Activated CD4-positive, alpha-beta T cell treated with anti-CD3 and anti-CD28 coated beads, Interleukin-2, amount 50 U/mL, for 4 hours (primary cell): Measurements from ENCODE around the gene ADAMTS2.
"Not testable (repeated sequence)": the region's sequence is repeated elsewhere in the genome, so short reads cannot be mapped to it uniquely, and the experiment has no call there.

Experiments
- DNase-seq, 2 experiments: peaks; one replicate each; pipeline ENCODE4 v3.0.0-alpha.2; 2020

Gene ADAMTS2

DNA sequence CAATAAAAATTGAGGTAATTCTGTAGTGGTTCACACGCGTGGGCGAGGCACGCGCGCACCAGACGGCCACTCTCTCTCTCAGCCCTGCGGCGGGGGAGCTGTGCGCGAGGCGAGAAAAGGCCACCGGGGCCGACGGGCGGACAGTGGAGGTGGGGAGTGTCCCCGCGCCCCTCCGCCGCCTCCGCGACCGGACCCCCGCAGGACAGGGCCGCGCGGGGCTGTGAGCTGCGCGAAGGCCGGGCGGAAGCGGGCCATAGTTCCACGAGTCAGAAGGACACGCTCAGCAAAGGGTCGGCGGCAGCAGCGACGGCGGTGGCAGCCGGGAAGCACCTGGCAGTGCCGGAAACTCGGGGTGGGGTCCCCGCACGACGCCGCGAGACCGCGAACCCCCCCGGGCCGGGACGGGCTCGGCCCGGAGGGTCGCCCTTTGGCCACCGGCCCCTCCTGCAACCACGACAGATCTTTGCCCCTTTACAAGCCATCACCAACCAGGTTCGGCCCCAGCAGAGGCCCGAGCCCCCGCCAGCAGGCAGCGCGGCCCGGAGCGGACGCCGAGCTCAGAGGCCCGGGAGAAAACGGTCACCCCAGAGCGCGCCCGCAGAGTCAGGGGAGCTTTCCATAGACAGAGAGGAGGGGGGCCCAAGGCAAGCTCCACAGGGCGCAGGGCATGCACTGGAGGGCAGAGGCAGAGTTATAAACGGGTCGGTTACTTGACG, 224.2 kb downstream of the ADAMTS2 start:
- DNase-seq = no peak

DNA sequence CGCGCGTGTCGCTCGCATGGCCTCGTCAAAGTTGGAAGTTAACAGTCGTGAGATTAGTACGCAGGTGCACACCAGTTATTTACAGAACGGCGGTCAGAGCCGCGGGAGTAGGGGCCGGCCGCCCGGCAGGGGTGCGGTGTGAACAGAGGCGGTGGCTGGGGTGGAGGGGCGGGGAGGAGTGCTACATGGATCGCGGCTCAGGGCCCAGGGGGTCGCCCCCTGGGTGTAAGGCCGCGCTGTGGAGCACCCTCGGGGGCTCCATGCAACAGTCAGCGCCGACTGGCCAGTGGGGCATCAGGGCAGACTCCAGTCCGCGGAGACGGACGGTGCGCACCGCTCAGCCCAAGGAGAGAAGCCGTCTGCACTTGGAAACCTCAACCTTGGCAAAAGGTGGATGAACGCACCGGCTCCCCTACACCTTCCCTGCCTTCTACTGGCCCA, 224.8 kb downstream of the ADAMTS2 start:
- DNase-seq = no peak

DNA sequence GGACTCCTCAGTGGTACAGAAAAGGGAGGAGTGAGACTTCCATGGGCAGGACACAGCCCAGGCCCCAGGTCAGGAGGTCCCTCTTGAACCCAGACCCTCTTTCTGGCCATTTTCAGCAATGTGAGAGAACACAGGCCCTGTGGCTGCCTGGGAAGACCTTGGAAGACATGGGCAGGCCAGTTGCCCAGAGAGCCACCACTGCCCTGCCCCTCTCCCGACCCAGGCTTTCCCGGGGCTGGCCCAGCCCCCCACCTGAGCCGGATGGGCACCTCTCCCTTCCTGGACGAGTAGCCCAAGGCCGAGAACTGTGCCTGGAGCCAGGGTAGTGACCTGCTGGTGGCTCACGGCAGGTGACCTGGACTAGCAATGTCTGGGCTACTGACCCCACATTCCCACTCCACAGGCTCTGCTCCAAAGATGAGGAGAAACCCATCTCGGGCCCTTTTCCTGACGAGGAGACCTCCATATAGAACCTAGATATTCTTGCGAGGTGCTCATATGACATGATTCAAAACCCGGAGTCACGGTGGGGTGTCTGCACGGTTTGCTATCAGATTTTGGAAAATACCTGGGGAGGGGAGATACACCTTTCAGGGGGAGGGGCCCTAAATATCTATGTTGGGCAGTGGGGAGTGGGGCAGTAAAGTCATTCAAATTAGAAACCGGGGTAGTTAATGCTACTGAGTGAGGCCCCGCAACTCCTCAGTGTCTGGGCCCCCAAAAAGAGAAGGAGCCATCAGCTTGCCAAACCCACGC, 225.7 kb downstream of the ADAMTS2 start:
- DNase-seq = no peak

DNA sequence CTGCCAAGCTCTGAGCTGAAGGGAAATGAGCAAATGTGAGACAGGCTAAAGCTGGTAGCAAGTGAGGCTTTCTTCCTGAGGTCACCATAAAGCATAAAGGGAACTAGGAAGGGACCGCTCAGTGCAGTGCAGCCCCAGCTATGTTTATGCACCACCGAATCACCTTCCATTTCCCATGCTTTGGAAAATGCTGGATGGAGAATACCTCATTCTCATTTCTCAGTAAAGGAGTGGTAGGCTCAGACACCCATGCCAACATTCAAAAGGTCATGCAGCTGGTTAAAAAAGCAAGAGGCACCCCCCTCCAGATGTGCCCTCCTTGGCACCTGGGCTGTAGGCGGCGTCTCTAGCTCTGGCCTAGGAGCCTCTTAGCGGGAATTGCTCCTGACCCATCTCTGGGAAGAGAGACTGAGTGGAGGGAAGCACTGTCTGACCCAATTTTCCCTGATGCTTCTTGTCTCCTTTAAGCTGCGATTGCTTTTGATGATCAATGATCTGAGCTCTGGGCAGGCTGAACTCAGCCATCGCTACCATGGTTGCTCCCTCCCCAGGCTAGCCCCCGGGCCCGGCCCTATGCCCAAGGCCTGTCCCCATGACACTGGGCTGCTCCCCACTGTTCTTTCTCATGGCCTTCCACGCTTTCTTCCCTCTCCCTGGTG, 226.4 kb downstream of the ADAMTS2 start:
- DNase-seq = no peak

DNA sequence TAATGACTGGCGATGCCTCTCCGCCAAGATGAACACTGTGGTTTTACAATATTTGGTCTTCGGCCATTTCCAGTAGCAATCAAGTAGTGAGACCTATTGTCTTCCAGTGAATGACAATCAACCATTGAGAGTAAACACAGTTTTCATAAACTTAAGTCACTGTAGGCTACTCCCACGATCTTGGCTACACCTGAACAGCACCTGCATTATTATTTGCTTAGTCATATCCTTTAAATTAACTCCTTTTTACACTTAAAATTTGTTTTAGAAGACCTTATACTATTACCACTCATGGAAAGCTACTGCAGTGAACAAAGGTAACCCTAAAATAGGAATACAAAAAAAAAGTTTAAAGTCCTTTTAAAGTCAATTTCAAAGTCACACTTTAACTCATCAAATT, 226.9 kb downstream of the ADAMTS2 start:
- no peak for DNase-seq

DNA sequence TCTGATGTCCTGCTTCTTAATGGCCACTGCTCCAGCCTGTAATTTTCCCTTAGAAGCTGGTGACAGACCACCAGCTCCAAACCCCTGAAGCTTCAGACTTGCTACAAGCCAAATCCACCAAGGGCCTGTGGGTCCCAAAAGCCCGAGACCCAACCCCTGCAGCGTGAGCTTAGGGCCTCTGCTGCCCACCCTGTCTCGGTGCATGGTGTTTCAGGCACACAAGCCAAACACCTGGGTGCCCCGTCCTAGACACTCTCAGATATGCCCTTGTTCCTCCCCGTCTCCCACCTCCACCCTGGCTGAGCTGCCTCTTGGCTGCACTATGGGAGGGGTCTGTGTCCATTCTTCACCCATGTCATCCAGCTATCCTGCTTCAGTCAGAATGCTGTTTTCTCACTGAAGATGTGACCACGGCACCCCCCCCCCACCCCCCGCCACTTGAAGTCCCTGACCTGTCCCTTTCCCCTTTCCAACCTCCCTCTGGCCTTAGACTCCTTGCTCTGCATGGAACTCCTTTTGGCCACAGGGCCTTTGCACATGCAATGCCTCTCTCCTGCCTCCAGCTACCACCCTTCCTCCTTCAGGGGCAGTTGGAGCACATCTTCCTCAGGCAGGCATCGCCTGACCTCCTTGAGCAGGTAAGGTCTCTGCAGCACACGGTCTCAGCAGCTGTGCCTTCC, 229.3 kb downstream of the ADAMTS2 start:
- no peak for DNase-seq

DNA sequence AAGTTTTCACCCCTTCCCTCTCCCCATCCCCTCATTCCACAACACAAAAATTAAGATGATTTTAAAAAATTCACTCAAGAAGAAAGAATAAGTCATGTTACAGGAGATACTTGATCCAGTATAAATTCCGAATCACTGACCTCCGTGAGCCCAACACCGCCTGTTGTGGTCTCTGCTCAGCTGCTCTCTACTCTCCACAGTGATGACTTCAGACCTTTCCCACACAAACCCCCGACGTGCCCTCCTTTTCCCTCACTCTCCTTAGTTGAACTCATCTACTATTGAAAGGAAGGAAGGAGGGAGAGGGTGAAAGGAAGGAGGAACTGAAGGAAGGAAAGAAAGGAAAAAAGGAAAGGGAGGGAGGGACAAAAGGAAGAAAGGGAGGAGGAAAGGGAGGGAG, 230.0 kb downstream of the ADAMTS2 start:
- no peak for DNase-seq

DNA sequence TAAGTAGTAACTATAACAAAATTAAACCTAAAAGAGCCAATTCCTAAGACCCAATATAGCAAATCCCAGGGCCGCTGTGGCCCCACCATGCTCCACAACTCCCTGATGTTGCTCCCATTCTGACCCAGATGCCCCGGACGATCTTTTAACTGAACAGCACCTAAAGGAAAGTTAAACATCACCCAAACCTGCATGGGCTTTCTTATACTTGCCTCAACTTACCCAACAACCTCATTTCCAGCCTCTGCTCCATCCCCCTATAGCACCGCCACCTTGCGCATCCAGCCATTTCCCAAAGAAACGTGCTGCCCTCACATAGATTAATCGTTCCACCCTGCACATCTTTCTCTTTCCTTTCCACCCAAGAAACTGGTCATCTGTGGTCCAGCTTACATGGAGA, 230.5 kb downstream of the ADAMTS2 start:
- DNase-seq = no peak

DNA sequence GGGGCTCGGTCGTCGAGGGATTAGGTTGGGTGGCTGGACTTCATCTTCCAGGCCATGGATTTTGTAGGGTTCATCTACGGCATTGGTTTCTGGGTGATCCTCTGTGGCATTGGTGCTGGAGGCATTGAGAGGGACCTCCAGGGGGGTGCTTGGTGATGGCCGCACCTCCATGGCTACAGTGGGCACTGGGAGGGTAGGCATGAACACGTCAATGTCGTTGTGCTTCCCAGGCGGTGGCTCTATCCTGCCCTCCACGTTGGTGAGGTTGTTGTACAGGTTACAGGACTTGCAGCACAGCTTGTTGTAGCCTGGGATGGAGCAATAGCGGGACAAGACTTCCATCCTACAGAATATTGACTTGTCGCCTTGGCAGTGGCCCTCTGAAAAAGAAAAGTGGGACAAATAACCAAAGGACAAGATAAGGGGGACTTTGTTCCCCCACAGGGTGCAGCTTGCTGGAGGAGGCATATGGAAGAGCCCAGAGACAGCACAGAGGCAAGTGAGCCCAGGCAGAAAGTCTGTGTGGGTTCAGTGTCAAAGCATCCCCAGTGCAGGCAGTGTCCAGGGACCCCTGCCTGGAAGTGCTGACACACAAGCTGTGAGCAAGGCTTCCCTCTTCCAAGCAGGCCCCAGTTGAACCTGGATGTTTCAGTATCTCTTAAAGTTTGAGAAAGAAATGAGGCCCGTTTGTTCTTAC, 231.2 kb downstream of the ADAMTS2 start:
- no peak for DNase-seq

DNA sequence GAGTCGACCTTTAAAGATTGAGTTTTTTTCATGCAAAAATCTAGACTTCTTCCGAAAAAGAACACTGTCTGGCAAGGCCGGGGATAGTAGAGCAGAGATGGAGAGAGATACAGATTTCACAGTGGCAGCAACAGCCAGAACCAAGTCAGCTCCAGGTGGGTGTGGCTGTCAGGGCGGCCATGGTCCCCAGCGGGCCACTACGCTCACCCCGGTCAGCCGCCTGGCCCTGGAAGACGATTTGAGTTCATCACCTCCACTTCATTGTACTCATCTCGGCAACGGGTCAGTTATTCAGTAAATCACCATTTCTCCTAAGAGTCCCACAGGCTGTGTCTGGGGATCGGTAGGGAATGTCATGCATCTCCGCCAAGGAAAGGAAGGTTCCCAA, 232.1 kb downstream of the ADAMTS2 start:
- DNase-seq = no peak

DNA sequence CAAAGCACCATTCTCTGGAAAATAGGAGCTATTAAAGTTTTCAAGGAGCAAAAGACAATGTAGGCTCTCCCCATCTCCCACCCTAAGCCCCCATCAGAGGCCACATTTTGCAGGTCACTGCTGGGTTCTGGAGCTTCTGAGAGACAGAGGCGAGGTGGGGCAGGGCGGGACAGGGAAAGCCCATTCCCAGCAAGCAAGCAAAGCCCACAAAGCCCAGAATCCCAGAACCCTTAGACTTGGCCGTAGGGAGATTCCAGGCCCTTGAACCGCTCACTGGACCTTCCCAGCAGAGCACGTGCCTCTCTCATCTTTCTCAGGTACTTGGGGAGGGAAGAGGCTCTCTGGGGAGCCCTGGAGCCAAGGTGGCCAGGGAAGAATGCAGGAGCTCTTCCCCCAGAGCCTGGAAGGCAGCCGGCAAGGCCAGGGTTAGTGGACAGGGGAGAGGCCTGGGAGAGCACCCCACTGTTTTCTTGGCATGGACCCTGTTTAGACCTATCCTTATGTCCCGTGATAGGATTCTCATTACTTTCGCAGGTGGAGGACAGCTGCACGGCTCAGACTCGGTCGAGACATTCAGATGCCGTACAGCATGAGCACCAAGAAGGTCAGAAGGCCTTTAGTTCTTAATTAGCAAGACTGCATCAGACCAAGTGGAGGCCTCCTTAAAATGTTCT, 232.7 kb downstream of the ADAMTS2 start:
- DNase-seq = no peak

DNA sequence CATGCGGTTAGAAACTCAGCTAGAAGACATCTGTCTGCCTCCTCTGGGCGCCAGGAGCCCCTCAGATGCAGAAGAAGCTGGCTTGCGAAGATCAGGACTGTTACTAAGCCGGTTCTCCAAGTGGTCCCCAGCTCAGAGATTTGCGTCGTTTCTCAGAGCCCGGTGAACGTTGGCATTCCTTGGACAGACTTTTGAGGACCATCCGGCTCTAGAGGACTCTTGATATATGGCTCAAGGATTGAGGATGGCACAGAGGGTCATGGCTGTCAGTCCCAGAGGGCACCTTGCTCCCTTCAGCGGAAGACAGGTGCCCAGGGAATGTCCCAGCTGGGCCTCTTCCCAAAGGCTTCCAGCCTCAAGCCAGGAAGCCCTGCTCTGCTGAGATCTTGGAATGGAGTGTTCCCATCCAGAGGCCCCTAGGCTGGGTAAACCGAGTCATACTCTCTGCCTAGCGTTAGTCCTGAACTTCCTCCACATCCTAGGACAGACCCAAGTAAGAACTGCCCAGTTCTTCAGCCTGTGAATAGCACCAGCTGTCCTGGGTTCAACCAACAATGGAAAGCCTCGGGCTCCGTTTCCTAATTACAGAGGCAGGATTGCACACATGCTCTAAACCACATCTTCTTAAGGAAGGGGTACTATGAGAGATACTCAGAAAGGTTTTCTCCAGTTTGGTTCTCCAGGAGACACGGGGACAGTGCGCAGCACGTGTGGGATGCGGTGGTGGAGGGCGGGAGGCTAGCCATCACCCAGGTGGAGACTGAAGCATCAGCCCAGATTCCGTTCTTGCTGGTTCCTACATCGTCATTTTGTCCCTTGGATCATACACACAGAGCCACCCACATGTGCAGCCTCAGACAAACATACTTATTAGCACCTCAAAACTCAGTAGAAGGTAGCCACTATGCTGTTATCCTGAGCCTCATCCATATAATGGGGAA, 233.7 kb downstream of the ADAMTS2 start:
- DNase-seq = no peak

DNA sequence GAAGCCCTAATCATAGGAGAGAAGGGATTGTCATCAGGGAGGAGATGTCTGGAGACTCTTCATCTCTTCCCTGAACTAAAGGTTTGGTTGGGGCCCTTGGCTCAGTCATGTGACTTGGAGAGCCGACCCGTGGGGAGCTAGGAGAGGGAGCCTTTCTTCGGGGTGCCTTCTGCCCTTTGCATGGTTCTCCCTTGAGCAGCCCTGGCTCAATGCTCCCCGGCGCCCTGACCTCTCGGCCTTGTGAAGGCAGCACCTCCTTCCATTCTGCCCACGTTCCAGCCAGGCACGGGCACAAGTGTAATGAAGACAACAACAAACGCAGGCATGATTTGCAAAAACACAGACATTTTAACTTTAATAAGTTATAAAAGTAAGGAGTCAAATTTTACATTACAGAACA, 234.7 kb downstream of the ADAMTS2 start:
- no peak for DNase-seq

DNA sequence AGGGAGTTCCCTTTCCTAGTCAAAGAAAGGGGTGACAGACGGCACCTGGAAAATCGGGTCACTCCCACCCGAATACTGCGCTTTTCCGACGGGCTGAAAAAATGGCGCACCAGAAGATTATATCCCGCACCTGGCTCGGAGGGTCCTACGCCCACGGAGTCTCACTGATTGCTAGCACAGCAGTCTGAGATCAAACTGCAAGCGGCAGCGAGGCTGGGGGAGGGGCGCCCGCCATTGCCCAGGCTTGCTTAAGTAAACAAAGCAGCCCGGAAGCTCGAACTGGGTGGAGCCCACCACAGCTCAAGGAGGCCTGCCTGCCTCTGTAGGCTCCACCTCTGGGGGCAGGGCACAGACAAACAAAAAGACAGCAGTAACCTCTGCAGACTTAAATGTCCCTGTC, 244.0 kb downstream of the ADAMTS2 start:
- not testable (repeated sequence) for DNase-seq

DNA sequence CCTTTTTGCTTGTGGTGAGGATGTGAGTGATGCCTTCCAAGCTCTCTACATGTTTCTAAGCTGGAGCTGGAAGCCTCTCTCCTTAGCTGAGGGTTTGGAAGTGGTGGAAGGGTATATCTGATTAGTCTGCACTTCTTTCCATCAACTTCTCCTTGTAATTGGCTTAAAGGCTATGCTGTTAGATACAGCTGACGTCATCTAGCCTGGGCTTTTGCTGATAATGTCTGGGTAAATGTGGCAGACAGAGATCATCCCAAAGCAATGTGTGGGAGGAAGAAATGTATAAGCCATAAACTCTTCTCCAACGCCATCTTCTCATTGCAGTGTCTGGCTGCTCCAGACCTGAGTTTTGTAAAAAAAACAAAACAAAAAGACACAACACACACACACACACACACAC, 255.8 kb downstream of the ADAMTS2 start:
- no peak for DNase-seq

DNA sequence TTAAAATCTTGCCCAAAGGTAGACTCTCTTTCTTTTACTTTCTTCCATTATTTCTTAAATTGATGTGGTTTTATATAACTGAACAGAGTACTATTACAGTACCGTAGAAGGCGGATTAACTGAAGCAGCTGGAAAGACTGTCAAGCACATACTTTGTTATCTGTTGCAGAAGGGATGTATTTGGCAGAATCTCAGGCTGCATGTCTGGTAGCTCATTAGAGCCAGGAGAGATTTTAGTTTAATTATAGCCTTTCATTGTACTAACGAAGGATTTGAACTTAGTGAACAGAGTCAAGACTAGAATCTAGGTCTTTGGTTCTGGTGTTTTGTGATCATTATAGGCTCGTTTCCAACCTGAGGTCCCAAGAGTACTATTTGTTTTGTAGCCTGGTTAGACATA, 264.5 kb downstream of the ADAMTS2 start:
- no peak for DNase-seq

DNA sequence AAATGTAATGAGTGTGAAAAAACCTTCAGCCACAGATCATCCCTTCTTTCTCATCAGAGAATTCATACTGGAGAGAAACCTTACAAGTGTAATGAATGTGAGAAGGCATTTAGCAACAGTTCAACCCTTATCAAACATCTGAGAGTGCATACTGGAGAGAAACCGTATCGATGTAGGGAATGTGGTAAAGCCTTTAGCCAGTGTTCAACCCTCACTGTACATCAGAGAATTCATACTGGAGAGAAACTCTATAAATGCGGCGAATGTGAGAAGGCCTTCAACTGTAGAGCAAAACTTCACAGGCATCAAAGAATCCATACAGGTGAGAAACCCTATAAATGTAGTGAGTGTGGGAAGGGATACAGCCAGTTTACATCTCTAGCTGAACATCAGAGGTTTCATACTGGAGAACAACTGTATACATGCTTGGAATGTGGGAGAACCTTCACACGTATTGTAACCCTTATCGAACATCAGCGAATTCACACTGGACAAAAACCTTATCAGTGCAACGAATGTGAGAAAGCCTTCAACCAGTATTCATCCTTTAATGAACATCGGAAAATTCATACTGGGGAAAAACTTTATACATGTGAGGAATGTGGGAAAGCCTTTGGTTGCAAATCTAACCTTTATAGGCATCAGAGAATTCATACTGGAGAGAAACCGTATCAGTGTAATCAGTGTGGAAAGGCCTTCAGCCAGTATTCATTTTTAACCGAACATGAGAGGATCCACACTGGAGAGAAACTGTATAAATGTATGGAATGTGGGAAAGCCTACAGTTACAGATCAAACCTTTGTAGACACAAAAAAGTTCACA, 265.9 kb downstream of the ADAMTS2 start:
- DNase-seq = no peak

DNA sequence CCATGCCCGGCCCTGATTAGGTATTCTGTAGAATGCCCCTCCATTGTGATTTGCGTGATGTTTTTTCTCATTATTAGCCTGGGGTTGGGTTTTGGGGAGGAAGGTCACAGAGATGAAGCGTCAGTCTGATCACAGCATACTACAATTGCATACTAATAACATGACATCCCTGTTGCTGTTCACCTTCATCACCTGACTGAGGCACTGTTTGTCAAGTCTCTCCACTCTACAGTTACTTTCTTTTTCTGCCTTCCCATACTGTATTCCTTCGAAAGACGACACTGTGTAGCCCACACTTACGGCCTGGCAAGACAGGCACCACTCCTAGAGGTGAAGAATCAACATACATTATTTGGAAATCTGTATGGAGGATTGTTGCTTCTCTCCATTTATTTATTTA, 279.6 kb downstream of the ADAMTS2 start:
- DNase-seq = no peak

DNA sequence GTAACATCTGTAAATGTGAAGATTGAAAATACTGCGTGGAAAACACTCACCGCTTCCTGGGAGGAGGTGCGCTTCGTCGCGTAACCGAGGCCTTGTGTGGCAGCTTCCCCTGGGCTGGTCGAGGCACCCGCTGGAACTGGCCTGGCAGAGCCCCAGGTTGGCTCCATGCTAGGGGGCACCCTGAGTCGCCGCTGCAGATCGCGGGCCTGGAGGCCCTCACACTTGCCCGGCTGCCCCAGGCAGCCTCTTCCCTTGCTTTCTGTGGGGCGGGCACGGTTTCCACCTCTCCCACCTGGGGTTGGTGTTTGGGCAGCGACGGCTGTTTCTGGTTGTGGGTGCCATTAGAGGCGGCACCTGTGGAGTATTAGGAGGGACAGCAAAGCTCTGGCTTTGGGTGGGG, 284.2 kb downstream of the ADAMTS2 start:
- no peak for DNase-seq
